Inflammatory macrophage (primary cell): ENCODE data around the gene TMEM258.

ENCODE experiments used
- DNase-seq, 2 donors: peaks; one replicate each; pipeline ENCODE4 v3.0.0-alpha.2; 2020 to 2022

The TMEM258 gene

GRCh38 chr11:61820174-61820573, 27.8 kb upstream of the TMEM258 start:
- no peak for DNase-seq

- DNase-seq = no peak
Observed at GRCh38 chr11:61817471-61818202, 25.2 kb upstream of the TMEM258 start.

GRCh38 chr11:61816736-61817455, 24.5 kb upstream of the TMEM258 start, which contains the start of gene FADS1:
FADS1 (minus strand) TSS chr11:61817003; CDS start chr11:61816929, 74 bp downstream.
- peak; percentile 97 to 98 for DNase-seq

DNA sequence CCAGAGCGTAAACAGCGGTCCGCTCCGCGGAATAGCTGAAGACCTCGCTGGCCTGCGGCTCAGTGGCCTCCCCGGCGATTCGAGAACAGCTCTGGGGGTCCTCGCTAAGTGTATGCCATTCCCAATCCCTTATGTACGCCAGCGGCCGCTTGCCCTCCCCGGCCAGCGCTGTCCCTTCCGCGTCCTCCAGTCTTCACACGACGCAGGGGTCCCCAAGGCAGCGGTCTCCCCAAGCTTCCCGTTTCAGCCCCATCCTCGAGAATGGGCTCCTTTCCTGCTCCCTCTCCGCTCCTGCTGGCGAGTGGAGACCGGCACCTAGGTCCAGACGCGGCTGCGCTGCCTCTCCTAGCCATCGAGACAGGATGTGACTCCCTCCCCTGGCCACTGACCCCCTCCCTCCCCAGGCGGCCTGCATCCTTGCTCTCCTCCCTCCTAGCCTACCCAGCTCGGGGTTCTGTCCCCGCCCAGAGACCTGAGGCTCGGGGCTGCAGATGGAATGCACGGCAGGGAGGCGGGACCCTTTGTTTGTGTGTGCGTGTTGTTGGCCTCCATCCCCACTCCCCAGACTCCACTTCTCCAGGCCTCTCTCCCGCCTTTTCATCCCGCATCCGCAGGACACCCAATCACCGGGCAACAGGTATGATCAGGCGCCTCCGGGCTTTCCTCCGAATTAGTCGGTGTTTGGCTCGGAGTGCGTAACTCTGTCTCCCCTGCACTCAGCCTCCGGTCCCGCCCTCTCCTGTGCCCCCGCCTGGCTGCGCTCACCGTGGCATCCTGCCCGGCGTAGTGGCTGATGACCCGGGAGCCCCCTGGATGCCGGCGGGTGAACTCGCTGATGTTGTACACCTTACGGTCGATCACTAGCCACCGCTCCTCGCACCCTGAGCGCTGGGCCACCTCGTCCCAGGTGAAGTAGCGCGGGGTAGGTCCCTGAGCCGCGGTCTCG, 23.7 kb upstream of the TMEM258 start:
- peak; percentile 26 to 34 for DNase-seq

GRCh38 chr11:61814958-61815789, 22.8 kb upstream of the TMEM258 start:
- peak; percentile 99 to 100 for DNase-seq

DNA sequence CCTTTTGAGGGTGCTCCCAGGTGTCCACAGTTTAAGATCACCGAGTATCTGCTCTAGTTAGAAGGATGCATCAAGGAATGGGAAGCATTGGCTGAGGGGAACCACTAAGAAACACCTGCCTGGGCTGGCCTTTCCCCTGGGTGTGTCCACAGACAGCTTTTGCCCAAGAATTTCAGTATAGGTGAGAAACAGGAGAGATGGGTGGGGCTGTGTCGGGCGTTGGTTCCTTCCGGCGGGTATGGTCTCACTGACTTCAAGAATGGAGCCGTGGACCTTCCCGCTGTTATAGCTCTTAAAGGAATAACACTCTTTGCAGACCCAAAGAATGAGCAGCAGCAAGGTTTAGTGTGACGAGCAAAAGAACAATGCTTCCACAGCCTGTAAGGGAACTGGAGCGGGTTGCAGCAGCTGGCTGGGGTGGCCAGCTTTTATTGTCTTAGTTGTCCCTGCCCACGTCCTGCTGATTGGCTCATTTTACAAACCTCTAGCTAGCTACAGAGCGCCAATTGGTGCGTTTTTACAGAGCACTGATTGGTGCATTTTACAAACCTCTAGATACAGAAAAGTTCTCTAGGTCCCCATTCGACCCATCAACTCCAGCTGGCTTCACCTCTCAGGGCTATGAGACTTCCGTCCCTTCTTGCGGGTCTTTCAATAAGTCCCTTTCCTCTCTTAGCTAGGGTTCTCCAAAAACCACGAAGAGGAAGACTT, 22.0 kb upstream of the TMEM258 start:
- peak; percentile 81 to 86 for DNase-seq

- no peak for DNase-seq
Observed at GRCh38 chr11:61812736-61813411, 20.5 kb upstream of the TMEM258 start.

DNA sequence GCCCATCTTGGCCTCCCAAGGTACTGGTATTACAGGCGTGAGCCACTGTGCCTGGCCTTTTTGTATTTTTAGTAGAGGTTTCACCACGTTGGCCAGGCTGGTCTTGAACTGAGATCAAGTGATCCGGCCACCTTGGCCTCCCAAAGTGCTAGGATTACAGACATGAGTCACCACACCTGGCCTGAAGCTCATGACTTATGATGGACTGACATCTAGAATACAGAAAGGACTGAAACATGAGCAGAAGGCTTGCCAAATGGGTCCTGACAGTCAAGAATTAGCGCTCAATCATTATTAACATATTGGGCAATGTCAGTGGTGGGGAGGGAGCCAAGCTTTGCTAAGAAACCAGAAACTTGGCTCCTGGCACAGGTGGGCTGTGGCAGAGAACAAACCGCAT, 19.4 kb upstream of the TMEM258 start:
- no peak for DNase-seq

DNA sequence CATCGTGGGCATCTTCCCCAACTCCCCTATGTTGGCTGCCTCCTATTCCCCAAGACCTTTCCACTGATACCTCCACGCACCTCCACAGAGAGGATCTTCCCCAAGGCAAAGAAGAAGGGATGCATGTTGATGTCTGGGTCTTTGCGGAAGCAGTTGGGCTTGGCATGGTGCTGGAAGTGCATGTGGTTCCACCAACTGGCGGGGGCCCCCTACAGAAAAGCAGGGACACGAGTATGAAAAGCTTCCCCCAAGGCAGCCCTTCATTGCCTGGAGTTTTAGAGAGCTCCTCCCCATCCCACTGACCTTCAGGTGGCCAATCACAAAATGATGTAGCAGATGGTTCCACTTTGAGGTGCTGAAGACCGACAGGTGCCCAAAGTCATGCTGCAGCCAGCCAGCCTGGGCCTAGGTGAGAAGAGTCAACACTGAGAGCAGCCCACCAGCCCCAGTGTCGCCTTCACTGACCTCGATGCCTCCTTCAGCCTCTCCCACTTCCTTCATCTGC, 18.3 kb upstream of the TMEM258 start:
- no peak for DNase-seq

DNA sequence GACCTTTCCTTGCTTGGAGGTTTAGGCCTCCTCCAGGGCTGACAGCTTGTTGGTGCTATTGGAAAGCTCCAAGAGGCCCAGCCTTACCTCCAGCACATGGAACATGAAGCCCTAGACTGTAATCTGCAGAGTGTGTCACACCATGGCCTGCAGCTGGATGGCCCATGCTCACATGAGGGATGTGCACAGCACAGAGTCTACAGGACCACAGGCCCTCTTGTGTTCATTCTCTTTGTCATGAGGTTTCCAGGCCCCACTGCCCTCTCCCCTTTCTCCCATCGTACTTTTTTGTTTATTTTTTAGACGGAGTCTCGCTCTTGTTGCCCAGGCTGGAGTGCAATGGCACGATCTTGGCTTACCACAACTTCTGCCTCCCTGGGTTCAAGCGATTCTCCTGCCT, 14.4 kb upstream of the TMEM258 start:
- DNase-seq = no peak

GRCh38 chr11:61805146-61805545, 12.7 kb upstream of the TMEM258 start:
- DNase-seq = no peak

DNA sequence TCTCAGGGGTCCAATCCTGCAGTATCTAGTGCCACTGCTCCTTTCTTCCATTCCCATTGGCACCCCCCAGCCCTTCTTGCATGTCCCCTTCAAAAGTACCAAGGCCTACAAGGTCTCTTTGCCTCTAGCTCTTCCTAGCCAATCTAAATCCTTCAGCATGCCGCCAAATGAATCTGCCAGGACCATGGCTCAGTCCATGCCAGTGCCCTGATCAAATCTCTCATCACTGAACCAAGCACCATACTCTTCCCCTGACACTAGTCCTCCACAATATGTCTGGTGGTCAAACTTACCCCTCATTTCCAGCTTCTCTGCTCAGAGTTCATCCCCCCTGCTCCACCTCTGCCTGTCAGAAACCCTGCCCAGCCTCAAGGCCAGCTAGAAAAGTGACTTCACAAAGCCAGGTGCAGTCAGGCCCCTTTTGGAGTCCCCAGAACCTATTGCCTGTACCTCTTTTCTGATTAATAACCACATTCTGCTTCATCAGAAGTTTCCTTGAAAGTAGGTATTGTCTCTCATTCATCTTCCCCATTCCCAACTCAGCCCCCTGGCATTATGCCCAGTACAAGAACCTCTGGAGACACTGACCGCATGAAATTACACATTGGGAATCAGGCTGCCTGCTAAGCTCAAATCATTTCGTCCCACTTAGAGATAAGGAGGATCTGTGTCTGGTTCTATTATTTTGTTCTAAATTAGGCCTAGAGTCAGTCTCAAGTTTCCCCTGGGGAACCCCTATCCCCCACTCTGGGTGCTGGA, 11.7 kb upstream of the TMEM258 start:
- no peak for DNase-seq

DNA sequence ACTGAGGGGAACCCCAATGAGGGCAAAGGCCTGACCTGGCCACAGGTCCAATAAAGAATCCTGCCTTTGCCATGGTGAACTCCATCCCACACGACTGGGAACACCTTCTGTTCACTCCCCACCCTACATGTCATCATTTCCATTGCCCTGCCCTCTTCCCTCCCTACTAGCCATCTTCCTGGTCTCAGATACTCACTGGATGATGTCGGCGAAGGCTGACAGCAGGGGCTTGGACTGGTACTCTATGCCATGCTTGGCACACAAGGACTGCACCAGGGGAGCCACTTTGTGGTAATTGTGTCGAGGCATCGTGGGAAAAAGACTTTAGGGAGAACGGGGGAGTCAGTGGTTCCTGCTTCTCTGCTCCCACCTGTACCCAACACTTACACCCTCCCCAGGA, 10.2 kb upstream of the TMEM258 start:
- DNase-seq = no peak

- DNase-seq = no peak
Observed at GRCh38 chr11:61800331-61801281, 8.2 kb upstream of the TMEM258 start.

- DNase-seq = no peak
Observed at GRCh38 chr11:61799665-61800284, 7.4 kb upstream of the TMEM258 start.

DNA sequence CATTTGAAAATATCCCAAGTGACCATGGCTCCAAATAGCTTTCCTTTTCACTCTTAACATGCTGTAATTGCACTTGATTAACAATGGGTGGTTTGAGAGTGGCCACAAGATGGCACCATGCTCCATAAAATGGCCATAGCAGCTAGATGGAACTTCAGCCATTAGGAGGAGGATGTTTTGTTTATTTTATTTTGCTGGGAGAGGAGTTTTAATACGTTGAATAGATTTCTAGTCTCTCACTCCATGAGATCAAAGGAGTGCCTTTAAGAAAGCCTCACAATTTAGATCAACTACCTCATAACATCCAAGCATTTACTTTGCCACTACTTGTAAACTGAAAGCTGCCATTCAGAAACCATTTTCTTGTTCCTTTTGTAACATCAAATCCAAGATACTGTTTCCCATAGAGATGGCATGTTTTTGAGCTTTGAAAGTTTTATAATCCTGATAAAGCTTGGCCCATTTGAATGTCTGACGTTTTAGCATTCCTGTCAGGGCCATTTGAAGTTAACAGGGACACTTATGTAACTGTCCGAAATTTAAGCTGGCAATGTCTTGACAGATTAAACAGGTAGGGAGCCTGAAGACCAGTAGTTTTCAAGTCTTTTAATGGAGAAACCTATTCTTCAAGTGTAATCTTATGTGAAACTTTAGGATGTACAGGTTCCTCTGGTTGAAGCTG, 5.0 kb upstream of the TMEM258 start:
- peak; percentile 84 to 86 for DNase-seq

DNA sequence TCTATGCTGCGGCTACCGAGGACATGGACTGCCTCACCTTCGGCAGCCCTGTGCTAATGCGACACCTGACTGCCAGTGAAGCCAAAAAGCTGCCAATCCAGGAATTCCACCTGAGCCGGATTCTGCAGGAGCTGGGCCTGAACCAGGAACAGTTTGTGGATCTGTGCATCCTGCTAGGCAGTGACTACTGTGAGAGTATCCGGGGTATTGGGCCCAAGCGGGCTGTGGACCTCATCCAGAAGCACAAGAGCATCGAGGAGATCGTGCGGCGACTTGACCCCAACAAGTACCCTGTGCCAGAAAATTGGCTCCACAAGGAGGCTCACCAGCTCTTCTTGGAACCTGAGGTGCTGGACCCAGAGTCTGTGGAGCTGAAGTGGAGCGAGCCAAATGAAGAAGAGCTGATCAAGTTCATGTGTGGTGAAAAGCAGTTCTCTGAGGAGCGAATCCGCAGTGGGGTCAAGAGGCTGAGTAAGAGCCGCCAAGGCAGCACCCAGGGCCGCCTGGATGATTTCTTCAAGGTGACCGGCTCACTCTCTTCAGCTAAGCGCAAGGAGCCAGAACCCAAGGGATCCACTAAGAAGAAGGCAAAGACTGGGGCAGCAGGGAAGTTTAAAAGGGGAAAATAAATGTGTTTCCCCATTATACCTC, 3.6 kb upstream of the TMEM258 start:
- no peak for DNase-seq
